M059J (cell line): Measurements from ENCODE around the gene SUPT20H. TPM values are rescaled to one million over a fixed set of nuclear protein-coding genes. Genes with fewer than 3 reads are reported as not detected.

Experiments
- DNase-seq: peaks from one replicate; pipeline ENCODE4 v3.0.0-alpha.2; 2012; ENCODE audit warnings: low read depth
- total RNA-seq: library from RNA; depleted of rRNA; stranded (reverse); fragments of >200 nt; shearing (Covaris generic); gene quantifications from 2 replicates; pipeline ENCODE4 v1.2.3, GENCODE V29; 2014; rRNA removed

Gene SUPT20H
- total RNA-seq, 1 experiment from 2014 or later, result 47.1 TPM

DNA sequence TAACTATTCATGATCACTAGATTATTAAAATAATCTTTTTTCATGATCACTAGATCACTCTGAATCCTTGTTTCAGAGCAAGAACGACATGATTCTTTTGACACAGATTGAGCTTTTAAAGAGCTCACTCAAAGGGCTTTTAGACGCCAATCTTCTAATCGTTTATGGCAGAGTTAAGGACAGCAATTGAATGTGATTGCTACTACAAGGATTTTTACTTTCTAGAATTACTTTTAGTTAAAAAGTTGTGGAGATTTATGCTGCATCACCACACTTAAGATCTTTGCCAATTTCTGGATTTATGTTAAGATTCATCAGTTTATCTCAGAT lies 57.6 kb downstream of the SUPT20H start:
- DNase-seq, result no peak

DNA sequence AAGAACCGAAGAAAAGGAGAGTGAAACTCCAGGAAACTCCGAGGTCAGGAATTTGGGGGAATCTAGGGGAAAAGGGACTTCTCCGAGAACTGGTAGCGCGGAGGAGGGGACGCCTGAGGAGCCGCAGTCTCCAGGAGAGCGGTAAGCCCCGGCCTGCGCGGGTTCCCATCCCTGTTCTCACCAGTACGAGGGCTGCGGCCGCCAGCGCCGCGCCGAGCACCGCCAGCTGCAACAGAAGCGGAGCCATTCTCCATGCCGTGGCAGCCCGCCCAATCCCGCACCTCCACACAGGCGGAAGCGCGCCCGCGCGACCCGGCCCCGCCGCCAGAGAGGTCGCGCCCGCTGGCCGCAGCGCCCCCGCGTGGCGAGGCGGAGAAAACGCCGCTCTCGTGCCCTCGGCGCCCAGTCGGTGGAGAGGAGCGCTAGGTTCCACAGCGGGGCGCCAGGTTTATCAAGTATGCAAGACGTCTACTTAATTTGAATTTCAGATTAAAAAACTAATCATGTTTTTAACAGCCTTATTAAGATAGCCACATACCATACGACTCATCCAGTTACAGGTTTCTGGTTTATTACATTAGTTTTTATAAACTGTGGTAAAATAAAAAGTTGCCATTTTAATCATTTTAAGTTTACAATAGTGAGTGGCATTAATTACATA lies 60.3 kb downstream of the SUPT20H start, which contains the start of gene ALG5:
Gene ALG5 (minus strand): TSS at position 287 of the 661 bp plus-strand sequence. CDS start 40 bp downstream, at position 247.
- peak; percentile 77 for DNase-seq

DNA sequence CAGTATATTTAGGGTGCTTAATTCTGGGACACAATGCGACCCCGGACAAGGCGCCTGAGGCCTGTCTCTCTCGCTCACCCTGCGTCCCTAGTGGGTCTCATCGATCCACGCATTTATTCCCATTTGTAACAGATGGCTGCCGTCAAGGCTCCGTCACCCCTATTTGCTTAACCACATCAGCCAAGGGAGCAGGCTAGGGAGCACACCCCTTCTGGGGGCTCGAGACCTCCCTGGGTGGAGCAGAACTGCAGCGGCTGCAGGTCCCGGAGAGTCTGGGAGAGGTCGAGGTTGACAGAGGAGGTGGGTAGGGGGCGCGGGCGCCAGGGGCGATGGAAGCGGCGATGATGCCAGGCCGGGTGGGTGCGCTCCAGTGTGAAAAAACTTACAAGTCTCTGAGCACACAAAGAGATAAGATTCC lies 60.9 kb downstream of the SUPT20H start:
- DNase-seq, result no peak

DNA sequence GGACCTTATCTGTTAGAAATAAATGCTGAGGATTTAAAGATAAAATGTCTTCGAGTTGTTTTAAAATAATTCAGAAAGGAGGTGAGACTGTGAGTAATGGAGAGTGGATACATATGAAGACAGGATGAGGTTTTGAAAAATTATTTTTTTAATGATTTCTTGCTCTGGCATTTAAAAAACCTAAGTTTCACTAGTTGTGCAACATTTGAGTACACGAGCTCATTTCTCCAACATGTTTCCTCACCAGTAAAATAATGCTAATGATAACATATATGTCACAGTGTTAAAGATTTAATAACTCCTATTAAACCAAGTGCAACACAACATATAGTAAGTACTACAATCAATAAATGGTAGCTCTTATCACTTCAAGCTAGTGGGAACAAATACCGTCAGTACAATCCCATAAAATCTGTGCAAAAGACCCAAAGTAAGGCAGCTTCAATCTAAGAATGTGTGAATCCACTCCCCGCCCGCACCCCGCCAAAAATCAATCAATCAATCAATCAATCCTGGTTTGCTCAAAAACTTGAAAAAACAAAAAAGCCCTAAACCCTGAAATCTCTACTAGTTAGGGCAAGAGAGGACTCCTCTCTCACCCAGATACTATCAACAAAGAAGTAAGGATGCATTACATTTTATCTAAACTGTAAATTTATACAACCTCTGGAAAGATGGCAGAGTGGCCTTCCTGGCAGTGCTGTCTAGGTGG lies 61.6 kb downstream of the SUPT20H start:
- no peak for DNase-seq

DNA sequence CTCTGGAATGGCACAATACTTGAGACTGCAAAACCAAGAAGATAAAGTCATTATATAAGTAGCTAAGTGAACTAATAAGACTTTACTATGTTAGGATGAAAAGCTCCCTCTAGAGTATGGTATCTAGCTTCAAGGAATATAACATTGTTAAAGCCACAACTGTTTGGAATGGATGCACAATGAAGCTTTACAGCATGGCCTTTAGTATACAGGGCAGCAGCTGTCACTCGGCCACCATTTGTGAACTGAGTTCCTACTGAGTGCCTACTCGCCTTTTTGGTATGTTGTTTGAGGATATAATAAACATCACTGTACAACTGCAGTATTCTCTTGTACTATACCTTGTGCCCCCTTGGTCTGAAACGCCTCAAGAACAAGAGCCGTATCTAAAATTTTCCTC lies 67.1 kb downstream of the SUPT20H start:
- no peak for DNase-seq

DNA sequence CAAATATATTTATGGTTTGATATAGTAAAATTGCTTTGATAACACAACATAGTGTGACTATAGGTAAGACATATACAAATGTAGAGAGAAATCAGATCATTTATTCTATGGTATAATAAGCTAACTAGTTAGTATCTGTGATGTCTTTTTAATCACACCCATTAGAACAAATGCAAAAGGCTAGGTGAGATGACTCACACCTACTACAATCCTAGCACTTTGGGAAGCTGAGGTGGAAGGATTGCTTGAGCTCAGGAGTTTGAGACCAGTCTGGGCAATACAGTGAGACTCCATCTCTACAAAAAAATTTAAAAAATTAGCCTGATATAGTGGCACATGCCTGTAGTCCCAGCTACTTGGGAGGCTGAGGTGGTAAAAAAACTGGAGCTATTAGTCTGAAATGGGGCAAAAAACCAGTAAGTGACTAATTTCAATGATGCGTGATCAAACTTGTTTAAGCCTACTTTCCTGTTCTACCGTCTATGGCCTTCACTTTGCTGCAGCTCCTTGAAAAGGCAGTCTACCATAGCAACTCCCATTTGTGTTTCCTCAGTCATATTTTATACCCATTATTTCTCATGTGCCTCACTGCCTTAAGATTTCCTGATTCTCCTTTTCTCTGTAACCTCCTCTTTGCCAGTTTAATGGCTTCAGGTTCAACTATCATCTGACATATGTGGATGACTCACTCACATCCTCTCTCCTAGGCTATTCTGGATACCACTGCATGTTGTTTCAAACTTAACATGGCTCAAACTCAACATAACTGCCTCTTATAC lies 72.8 kb downstream of the SUPT20H start:
- DNase-seq, result peak; percentile 48

DNA sequence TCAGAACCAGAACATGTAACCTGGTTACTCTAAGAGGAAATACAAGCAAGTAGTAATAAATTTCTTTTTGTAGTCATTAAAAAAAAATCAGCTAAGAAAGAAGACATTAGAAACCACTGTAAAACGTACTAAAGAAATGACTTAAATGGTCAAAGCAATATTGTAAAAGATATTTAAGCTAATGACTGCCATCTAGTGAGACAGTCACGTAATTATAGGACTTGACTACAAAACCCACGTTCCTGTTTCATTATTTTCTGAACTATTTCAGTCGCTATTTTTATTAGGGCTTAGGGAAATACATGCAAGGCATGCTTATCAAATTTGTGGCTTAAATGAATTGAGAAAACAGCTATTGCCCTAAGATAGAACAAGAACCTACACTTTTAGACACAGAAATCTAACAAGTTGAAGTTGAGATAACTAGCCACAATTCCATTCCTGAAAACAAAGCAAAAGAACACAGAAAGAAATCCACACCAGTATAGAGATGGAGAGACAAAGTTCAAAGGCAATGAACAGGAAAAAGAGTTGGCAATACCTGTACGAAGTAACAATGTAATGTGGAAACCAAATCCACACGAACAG lies 78.2 kb downstream of the SUPT20H start:
- peak; percentile 56 for DNase-seq

DNA sequence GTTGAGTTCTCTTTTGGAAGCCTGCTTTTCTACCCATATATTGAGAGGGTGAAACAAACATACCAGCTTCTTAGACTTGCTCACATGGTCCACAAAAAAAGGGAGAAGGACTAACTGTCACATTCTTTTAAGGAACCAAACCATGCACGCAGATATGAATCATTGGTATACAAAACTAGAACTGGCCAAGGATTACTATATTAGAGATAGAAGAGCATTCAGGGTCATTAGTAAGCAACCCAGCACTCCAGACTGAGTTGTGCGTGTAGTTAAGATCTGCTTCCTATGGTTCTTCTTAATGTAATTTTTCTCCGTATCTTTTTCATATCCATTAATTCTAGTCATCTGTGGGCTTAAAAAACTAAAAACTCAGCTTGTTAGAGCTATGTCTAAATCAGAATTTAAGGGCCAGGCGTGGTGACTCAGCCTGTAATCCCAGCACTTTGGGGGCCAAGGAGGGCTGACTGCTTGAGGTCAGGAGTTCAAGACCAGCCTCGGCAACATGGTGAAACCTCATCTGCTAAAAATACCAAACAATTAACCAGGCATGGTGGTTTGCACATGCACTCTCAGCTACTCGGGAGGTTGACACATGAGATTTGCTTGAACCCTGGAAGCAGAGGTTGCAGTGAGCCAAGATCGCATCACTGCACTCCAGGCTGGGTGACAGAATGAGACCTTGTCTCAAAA lies 80.0 kb downstream of the SUPT20H start:
- peak; percentile 63 for DNase-seq

DNA sequence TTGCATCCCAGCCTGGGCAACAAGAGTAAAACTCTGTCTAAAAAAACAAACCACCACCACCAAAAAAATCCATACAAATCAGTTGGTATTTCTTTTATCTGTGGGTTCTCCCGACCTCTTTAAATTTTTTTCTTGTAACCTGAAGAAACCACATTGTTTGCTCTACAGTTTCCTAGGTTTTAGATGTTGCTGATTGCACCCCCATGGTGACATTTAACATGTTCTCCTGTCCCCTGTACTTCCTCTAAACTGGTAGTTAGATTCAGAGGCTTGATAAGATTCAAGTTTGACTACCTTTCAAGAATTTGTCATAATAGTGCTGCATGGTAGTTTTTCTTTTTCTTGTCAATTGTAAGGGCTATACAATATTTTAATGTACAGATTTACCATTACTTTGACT lies 84.3 kb downstream of the SUPT20H start:
- DNase-seq, result peak; percentile 14

DNA sequence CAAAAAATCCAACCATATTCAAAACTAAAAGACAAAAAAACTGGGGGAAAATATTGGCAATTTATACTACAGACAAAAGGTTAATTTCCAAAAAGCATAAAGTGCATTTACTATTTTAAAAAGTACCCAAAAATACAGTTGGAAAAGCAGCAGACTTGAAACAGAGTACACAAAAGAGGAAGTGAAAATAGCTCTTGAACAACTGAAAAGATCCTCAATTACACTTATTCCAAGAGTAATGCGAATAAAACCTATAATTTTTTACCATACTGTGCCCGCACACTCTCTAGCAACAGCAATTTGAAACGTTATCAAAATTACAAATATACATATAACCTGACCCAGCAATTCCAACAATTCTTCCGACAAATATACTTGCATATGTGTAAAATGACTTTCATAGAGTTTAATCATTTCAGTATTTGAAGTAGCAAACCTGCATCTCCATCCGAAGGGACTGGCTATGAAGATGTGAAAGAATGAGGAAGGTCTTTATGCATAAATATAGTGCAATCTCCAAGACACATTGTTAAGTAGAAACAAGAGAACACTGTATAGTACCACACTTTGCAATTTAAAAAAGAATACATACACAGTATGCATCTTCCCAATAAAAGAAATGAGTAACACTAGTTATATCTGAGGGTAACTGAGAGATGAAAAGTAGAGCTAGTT lies 85.7 kb downstream of the SUPT20H start:
- no peak for DNase-seq

DNA sequence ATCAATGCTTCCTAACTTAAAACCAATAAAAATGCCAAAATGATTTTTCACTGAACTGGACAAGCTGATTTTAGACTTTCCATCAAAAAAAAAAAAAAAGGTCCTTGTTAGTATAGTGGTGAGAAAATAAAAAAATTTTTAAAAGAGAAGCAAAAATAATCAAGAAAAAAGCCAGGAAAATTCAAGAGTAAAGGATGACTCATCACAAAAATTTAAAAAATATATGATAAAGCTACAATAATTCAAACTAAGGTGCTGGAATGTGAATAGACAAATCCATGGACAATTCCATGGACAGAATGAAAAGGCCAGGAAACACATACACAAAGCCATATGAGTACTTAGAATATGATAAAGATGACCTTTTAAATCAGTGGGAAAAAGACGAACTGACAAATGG lies 86.5 kb downstream of the SUPT20H start:
- DNase-seq, result no peak

DNA sequence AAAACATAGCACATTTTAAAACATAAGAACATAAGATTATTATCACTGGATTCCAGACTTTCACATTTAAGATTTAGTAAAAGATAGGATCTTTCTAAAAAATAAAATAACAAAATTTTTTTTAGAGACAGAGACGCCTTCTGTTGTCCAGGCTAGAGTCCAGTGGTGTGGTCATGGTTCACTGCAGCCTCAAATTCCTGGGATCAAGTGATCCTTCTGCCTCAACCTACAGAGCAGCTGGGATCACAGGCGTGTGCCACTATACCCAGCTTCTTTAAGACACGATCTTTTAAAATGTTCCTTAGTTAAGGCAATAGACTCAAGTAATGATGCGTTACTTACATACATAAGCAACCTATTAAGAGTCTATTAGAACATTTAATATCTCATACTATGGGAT lies 93.1 kb downstream of the SUPT20H start:
- no peak for DNase-seq

DNA sequence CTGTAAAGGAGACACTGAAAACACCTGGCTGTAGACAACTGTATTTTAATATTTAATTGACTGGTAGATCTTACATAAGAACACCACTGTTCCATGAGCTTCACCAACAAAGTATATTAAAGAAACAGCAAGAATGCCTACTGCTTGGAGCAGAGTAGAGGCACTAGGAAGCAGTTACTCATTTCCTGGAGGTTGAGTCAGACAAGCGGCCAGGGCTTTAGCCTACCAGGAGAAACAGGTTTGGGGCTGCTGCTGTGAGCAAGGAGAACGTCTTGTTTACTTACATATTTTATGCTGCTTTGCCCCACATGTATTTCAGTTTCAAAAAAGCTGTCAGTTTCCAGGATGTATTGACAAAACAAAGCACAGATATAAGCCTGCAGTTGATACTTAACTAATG lies 93.7 kb downstream of the SUPT20H start:
- DNase-seq, result peak; percentile 82

DNA sequence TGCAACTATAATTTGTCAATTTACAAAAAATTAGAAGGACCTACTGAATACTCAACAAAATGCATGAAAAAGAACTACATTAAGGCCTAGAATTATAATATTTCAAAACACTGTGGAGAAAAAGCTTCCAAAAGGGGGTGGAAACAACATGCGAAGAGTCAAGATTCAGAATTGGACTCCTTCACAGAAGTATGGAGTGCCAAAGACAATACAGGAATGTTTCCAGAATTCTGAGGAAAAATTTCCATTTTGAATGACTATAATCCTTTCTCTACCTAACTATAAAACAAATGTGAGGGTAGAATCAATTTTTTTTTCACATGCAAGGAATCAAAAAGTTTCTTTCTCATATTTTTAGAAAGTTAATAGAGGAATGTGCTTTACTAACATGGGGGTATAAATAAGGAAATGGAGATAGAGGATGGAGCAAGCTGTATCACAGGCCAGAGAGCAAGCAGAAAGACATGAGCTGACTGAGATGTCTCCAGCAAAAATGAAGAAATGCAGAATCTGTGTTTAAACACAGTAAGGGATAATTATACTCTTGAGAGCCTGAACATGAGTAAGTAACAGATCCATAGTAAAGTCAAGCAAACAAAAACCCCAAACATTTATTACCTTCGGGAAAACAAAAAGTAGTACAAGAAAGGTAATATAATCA lies 99.9 kb downstream of the SUPT20H start:
- DNase-seq, result no peak

Other genes starting within 250 kb of the SUPT20H start
- 0.57 and 1.2 TPM in 2 replicates for gene RFXAP, start 240.5 kb downstream of the SUPT20H start, total RNA-seq
- 4.0 and 5.8 TPM in 2 replicates for gene SMAD9, start 139.4 kb downstream of the SUPT20H start, total RNA-seq
- 32.0 and 45.3 TPM in 2 replicates for gene ALG5, start 60.3 kb downstream of the SUPT20H start, total RNA-seq
- 48.7 and 77.5 TPM in 2 replicates for gene EXOSC8, start 58.9 kb downstream of the SUPT20H start, total RNA-seq
- gene CSNK1A1L, start 46.0 kb upstream of the SUPT20H start, total RNA-seq, result not detected in 2 replicates